HepG2 (cell line): ENCODE data around the gene ZFAND3. TPM values are rescaled to one million over a fixed set of nuclear protein-coding genes. Genes with fewer than 3 reads are reported as not detected.

Source experiments
- ATAC-seq: fragments of 200-7000 bp; cut with Tn5 transposase; 3 replicates; pipeline ENCODE4 v1.9.1; 2020; ENCODE audit warnings: mild to moderate bottlenecking, moderate library complexity
- BruUV-seq: library from RNA; stranded (reverse); fragments of 400-500 nt; replicated peaks from 2 replicates; lab custom pipeline; 2021; lab: Mats Ljungman, UMichigan
- CTCF ChIA-PET: fragments of 300-600 bp; formaldehyde crosslinking; extraction: SDS; loops from one replicate; lab custom pipeline; 2021; ENCODE audit warnings: low total read pairs, inconsistent platforms, low intra/inter-chr PET ratio; lab: Yijun Ruan, JAX
- POLR2A ChIA-PET: fragments of 350-600 bp; sonication (Branson Sonifier 250); formaldehyde crosslinking; loops from one replicate; lab custom pipeline; 2020; ENCODE audit warnings: antibody characterized with exemption, inconsistent platforms; lab: Yijun Ruan, JAX
- DNase-seq: peaks from one replicate; pipeline ENCODE4 v3.0.0-alpha.2; 2015; ENCODE audit warnings: low spot score
- FAIRE-seq: peaks from 3 replicates; lab custom pipeline; 2011; peaks lifted over from hg19 to GRCh38; lab: Jason Lieb, UNC
- H2AFZ ChIP-seq: one replicate; pipeline ENCODE4 v1.6.1; 2011; ENCODE audit warnings: low read length, inconsistent platforms
- H3K27ac ChIP-seq: fragments of 300-600 bp; 3 replicates; pipeline ENCODE4 v1.8.0; 2011; ENCODE audit warnings: mixed run types, mild to moderate bottlenecking, mixed read lengths, low read length, inconsistent platforms; ENCODE audit not compliant: insufficient read depth; ENCODE audit errors: extremely low read length
- H3K27me3 ChIP-seq, 2 experiments: fragments of 200-600 bp in 1 of 2; 2 replicates in 1 of 2; 3 replicates in 1 of 2; pipeline versions ENCODE4 v1.6.0 to v1.8.0; 2011; ENCODE audit warnings: low read length in 2 of 2, mild to moderate bottlenecking in 2 of 2, moderate library complexity in 2 of 2, inconsistent platforms in 1 of 2; ENCODE audit not compliant: insufficient read depth in 2 of 2, control insufficient read depth in 1 of 2
- H3K36me3 ChIP-seq, 2 experiments: fragments of 200-600 bp in 1 of 2; replicated peaks in 1 of 2; 2 replicates in 1 of 2; 3 replicates in 1 of 2; pipeline versions ENCODE4 v1.5.1 to v1.8.0; 2011; ENCODE audit warnings: low read length in 2 of 2, inconsistent platforms in 1 of 2; ENCODE audit not compliant: insufficient read depth in 2 of 2, control insufficient read depth in 1 of 2
- H3K4me1 ChIP-seq: 2 replicates; pipeline ENCODE4 v1.5.1; 2012; ENCODE audit warnings: low read length, inconsistent platforms; ENCODE audit not compliant: insufficient read depth
- H3K4me2 ChIP-seq: 2 replicates; pipeline ENCODE4 v1.6.0; 2011; ENCODE audit warnings: low read depth, low read length, inconsistent platforms
- H3K4me3 ChIP-seq, 3 experiments: fragments of 200-600 bp in 1 of 3; sonication (generic), shearing (Covaris generic) in 1 of 3; replicated peaks in 1 of 3; 2 replicates each; pipeline ENCODE4 v1.5.1; 2011 to 2016; ENCODE audit warnings: low read length in 3 of 3, inconsistent platforms in 2 of 3, low read depth in 2 of 3, mild to moderate bottlenecking in 2 of 3, control low read depth in 1 of 3, mixed read lengths in 1 of 3; ENCODE audit not compliant: insufficient read depth in 1 of 3
- H3K79me2 ChIP-seq: one replicate; pipeline ENCODE4 v1.6.1; 2011; ENCODE audit warnings: low read length, inconsistent platforms; ENCODE audit not compliant: insufficient read depth
- H3K9ac ChIP-seq: 2 replicates; pipeline ENCODE4 v1.6.0; 2011; ENCODE audit warnings: mild to moderate bottlenecking, low read depth, low read length, inconsistent platforms; ENCODE audit not compliant: insufficient read depth
- H3K9me3 ChIP-seq: 2 replicates; pipeline ENCODE4 v1.5.1; 2012; ENCODE audit warnings: mild to moderate bottlenecking, low read length
- H4K20me1 ChIP-seq: 2 replicates; pipeline ENCODE4 v1.6.0; 2011; ENCODE audit warnings: inconsistent platforms, mild to moderate bottlenecking, low read length, moderate library complexity; ENCODE audit not compliant: insufficient read depth
- CC2D1A ChIP-seq: sonication (generic); formaldehyde crosslinking; IDR thresholded peaks from 2 replicates; pipeline ENCODE4 v1.8.1; 2023; ENCODE audit warnings: mild to moderate bottlenecking, missing genetic modification reagents
- GATAD1 ChIP-seq: IDR thresholded peaks from 2 replicates; pipeline ENCODE4 v1.6.1; 2016; ENCODE audit warnings: missing genetic modification reagents, missing compliant biosample characterization
- HOXA3 ChIP-seq: sonication (generic); formaldehyde crosslinking; IDR thresholded peaks from 2 replicates; pipeline ENCODE4 v1.5.0; 2020; ENCODE audit warnings: missing genetic modification reagents
- SP4 ChIP-seq: sonication (generic); formaldehyde crosslinking; IDR thresholded peaks from 2 replicates; pipeline ENCODE4 v1.8.1; 2023; ENCODE audit warnings: mild to moderate bottlenecking, missing genetic modification reagents
- ZKSCAN5 ChIP-seq: sonication (generic); formaldehyde crosslinking; IDR thresholded peaks from 2 replicates; pipeline ENCODE4 v1.5.1; 2020; ENCODE audit warnings: mild to moderate bottlenecking, missing genetic modification reagents
- ZMYM4 ChIP-seq: sonication (generic); formaldehyde crosslinking; IDR thresholded peaks from 2 replicates; pipeline ENCODE4 v1.8.1; 2023; ENCODE audit warnings: mild to moderate bottlenecking, missing genetic modification reagents
- ZNF3 ChIP-seq: IDR thresholded peaks from 2 replicates; pipeline ENCODE4 v1.7.0; 2017; ENCODE audit warnings: inconsistent platforms
- ZNF629 ChIP-seq: sonication (generic); formaldehyde crosslinking; conservative IDR thresholded peaks from 2 replicates; pipeline ENCODE4 v1.5.0; 2020; ENCODE audit warnings: missing genetic modification reagents
- WGBS: methylation state at CpG from one replicate; pipeline ENCODE4 v1.1.6; 2017; ENCODE audit warnings: low lambda C conversion rate; 5-methylcytosine and 5-hydroxymethylcytosine counted together
- in situ Hi-C: cut with HindIII; loops from 2 replicates; pipeline ENCODE4 v1.10.0; 2017; ENCODE audit warnings: low pct_unique_long_range_greater_than_20kb; ENCODE audit not compliant: extremely low pct_ligation_motif_present
- intact Hi-C: fragments of 100-400 bp; cut with micrococcal nuclease; formaldehyde crosslinking; loops from one replicate; pipeline ENCODE4 v1.10.0; 2022; ENCODE audit not compliant: unreplicated experiment
- polyA plus RNA-seq, 8 experiments: library from polyadenylated mRNA; depleted of rRNA in 3 of 8; stranded (reverse) in 7 of 8; unstranded in 1 of 8; fragments of >200 nt; fragmentation: Illumina TruSeq in 4 of 8; extraction: Trizol in 4 of 8; gene quantifications; 2 replicates each; pipeline versions ENCODE4 v1.2.1 to v1.2.3, GENCODE V29; 2011 to 2016; ENCODE audit warnings: low read depth in 4 of 8, missing spikeins in 1 of 8, mixed read lengths in 1 of 8; ENCODE audit not compliant: insufficient read depth in 1 of 8
- total RNA-seq, 5 experiments: library from RNA; depleted of rRNA; stranded (reverse); fragments of >200 nt; fragmentation: Illumina TruSeq; extraction: Trizol; gene quantifications; 2 replicates each; pipeline ENCODE4 v1.2.3, GENCODE V29; 2016; ENCODE audit warnings: low read depth in 1 of 5
- TF ChIP-seq, protein P1 (sequence below): IDR thresholded peaks from 2 replicates; pipeline ENCODE4 v1.6.1; 2016; ENCODE audit warnings: low read depth

ZFAND3 gene
- total and polyA plus RNA-seq, 2 of the 13 experiments (the other 11 are each of a cell fraction or from before 2014, with no cell fraction given), result 16.4 to 17.1 TPM

- 36% methylated on average over 2 of the region's 2 CpGs for WGBS
- ChIA-PET CTCF (no interaction called here), POLR2A (no interaction called here)
- H3K27ac ChIP-seq, result no peak overlapping the region
- TF ChIP-seq ZNF629 (CRISPR knock-in tag) (0 out of 2 replicates have a peak, but pooled peaks have one; percentile 48), ZNF3 (CRISPR knock-in tag) (peak; percentile 66; the same call in 1 of the 2 replicates), SP4 (CRISPR knock-in tag) (no peak), CC2D1A (CRISPR knock-in tag) (0 out of 2 replicates have a peak, but pooled peaks have one; percentile 38), GATAD1 (CRISPR knock-in tag) (no peak), ZKSCAN5 (CRISPR knock-in tag) (no peak), HOXA3 (CRISPR knock-in tag) (no peak), ZMYM4 (CRISPR knock-in tag) (no peak)
- TF ChIP-seq, protein P1, sequence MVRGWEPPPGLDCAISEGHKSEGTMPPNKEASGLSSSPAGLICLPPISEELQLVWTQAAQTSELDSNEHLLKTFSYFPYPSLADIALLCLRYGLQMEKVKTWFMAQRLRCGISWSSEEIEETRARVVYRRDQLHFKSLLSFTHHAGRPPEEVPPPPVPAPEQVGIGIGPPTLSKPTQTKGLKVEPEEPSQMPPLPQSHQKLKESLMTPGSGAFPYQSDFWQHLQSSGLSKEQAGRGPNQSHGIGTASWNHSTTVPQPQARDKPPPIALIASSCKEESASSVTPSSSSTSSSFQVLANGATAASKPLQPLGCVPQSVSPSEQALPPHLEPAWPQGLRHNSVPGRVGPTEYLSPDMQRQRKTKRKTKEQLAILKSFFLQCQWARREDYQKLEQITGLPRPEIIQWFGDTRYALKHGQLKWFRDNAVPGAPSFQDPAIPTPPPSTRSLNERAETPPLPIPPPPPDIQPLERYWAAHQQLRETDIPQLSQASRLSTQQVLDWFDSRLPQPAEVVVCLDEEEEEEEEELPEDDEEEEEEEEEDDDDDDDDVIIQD (CRISPR knock-in tag), result no peak
- H3K36me3 ChIP-seq, result no peaks in the 10 kb centered on the region
- no peak overlapping the region for H3K9ac ChIP-seq
- no peak overlapping the region for H2AFZ ChIP-seq
- in situ Hi-C loops, result no loop called here
- intact Hi-C loops, result no loop called here
- no peaks in the 10 kb centered on the region for H3K9me3 ChIP-seq
- no peak overlapping the region for H3K4me2 ChIP-seq
- ATAC-seq, result no peak
- no peaks in the 10 kb centered on the region for H3K79me2 ChIP-seq
- no peak for DNase-seq
- H4K20me1 ChIP-seq, result no peaks in the 10 kb centered on the region
- H3K27me3 ChIP-seq, result peaks cover 3 to 44% of the 10 kb centered on the region in 2 experiments; a peak in 4 of 5 replicates
- BruUV-seq, result no TSS peak
- H3K4me3 ChIP-seq, result no peak overlapping the region
- H3K4me1 ChIP-seq, result peaks cover 47% of the 10 kb centered on the region
- no peak for FAIRE-seq
Observed at GRCh38 chr6:37781788-37782187, 37.7 kb upstream of the ZFAND3 start.
